Gastroesophageal sphincter (tissue), 3 donors: ENCODE results near the gene KRTAP10-2.

Experiments
- EP300 ChIP-seq: sonication (generic); formaldehyde crosslinking; IDR thresholded peaks from one replicate; pipeline ENCODE4 v1.6.1; 2017; ENCODE audit warnings: antibody characterized with exemption, mild to moderate bottlenecking
- POLR2A ChIP-seq, 2 donors: fragments of 450-650 bp; IDR thresholded peaks; one replicate each; pipeline ENCODE4 v1.6.1; 2017; ENCODE audit warnings: antibody characterized with exemption in 2 of 2, mild to moderate bottlenecking in 2 of 2, moderate library complexity in 1 of 2
- POLR2AphosphoS5 ChIP-seq: sonication (generic); formaldehyde crosslinking; IDR thresholded peaks from one replicate; pipeline ENCODE4 v1.6.1; 2017; ENCODE audit warnings: antibody characterized with exemption
- TF ChIP-seq, protein P1 (sequence below), 4 experiments: fragments of 200-600 bp in 2 of 4; fragments of 450-650 bp in 2 of 4; sonication (generic) in 1 of 4; IDR thresholded peaks; one replicate each; pipeline ENCODE4 v1.5.1; 2017 to 2019; ENCODE audit warnings: antibody characterized with exemption in 4 of 4, mild to moderate bottlenecking in 2 of 4, moderate library complexity in 2 of 4

DNA sequence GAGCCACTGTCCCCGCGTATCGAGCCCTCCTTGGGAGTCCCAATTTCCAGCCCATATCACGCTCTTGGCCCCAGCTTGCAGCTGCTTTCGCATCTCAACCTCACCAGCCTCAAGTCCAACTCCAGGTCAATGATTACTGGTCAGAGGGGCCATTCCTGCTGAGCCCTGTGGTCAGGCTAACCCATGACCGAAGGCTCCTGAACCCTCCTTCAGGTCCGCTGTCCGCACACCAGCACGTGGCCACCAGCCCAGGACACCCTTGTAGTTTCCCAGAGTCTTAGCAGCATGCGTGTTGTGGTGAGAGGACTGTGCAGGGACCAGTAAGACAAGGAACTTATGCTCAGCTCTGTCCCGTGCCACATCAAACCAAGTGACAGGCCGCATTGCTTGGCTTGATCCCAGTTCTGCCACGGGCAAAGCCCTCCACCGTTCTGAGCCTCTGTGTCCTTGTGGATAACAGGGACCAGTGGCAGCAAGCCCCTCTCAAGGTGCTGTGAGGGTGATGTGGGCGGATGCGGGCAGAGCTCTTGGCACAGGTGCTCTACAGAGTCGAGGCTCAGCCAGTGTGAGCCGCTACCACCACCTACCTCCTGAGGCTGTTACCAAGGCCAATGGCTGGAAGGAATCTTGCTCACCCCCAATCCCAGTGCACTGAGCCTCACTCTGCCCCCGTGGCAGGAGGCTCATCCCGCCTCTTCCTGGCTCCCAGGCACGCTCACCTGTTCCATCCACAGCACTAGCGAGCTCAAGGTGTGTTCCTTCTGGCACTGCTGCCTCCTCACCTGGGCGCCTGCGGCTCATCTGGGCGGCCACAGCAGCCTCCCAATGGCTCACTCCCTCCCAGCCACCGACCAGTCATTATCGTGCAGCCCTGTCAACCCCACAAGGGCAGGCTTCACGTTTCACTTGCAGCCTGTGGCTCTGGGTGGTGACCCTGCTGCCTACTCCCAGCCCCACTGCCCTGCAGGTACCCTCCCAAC, 31.7 kb downstream of the KRTAP10-2 start:
- TF ChIP-seq EP300 (no peak), POLR2AphosphoS5 (no peak), POLR2A (IDR thresholded peaks at IDR 0.05) (no peak)
- TF ChIP-seq, protein P1, sequence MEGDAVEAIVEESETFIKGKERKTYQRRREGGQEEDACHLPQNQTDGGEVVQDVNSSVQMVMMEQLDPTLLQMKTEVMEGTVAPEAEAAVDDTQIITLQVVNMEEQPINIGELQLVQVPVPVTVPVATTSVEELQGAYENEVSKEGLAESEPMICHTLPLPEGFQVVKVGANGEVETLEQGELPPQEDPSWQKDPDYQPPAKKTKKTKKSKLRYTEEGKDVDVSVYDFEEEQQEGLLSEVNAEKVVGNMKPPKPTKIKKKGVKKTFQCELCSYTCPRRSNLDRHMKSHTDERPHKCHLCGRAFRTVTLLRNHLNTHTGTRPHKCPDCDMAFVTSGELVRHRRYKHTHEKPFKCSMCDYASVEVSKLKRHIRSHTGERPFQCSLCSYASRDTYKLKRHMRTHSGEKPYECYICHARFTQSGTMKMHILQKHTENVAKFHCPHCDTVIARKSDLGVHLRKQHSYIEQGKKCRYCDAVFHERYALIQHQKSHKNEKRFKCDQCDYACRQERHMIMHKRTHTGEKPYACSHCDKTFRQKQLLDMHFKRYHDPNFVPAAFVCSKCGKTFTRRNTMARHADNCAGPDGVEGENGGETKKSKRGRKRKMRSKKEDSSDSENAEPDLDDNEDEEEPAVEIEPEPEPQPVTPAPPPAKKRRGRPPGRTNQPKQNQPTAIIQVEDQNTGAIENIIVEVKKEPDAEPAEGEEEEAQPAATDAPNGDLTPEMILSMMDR (IDR thresholded peaks at IDR 0.05), result no peak
